Progenitor cell of endocrine pancreas (in vitro differentiated cells): ENCODE measurements around the gene ENO2. TPM values are rescaled to one million over a fixed set of nuclear protein-coding genes. Genes with fewer than 3 reads are reported as not detected.

Experiments
- DNase-seq: peaks from one replicate; pipeline ENCODE4 v3.0.0; 2021; ENCODE audit warnings: low spot score; ENCODE audit not compliant: unreplicated experiment
- H3K27ac Mint-ChIP-seq: 2 replicates; pipeline ENCODE4 v1.8.0; 2021; ENCODE audit warnings: mild to moderate bottlenecking, moderate library complexity, mixed read lengths
- H3K27me3 Mint-ChIP-seq: 2 replicates; pipeline ENCODE4 v1.8.0; 2021; ENCODE audit warnings: mixed read lengths
- H3K36me3 Mint-ChIP-seq: 2 replicates; pipeline ENCODE4 v1.8.0; 2022; ENCODE audit warnings: mixed read lengths; ENCODE audit not compliant: insufficient read depth
- H3K4me1 Mint-ChIP-seq: 2 replicates; pipeline ENCODE4 v1.8.0; 2021; ENCODE audit warnings: low read depth, mixed read lengths
- H3K4me3 Mint-ChIP-seq: 2 replicates; pipeline ENCODE4 v1.8.0; 2021; ENCODE audit warnings: low read depth, mild to moderate bottlenecking, moderate library complexity, mixed read lengths
- H3K9me3 Mint-ChIP-seq: 2 replicates; pipeline ENCODE4 v1.8.0; 2021; ENCODE audit warnings: low read depth, mixed read lengths
- CTCF ChIP-seq: fragments of 200-600 bp; sonication (generic); IDR thresholded peaks from one replicate; pipeline ENCODE4 v1.5.0; 2021; ENCODE audit warnings: antibody characterized with exemption, mild to moderate bottlenecking; ENCODE audit not compliant: unreplicated experiment
- total RNA-seq: library from RNA; stranded (reverse); gene quantifications from 2 replicates; pipeline ENCODE4 v1.2.1, GENCODE V29; 2021

Gene ENO2
- total RNA-seq, 1 donor from 2014 or later = 77.9 TPM

GRCh38 chr12:6951551-6952120 lies 37.3 kb downstream of the ENO2 start:
- no peak overlapping the region for H3K27ac Mint-ChIP-seq

GRCh38 chr12:6952121-6952862 lies 37.9 kb downstream of the ENO2 start:
- H3K4me3 Mint-ChIP-seq = no peak overlapping the region
- H3K4me1 Mint-ChIP-seq = peaks cover 1% of the 10 kb centered on the region
- peaks cover 5% of the 10 kb centered on the region for H3K36me3 Mint-ChIP-seq
- DNase-seq = no peak
- H3K27me3 Mint-ChIP-seq = no peaks in the 10 kb centered on the region
- H3K27ac Mint-ChIP-seq = no peak overlapping the region
- no peak for TF ChIP-seq CTCF
- H3K9me3 Mint-ChIP-seq = no peaks in the 10 kb centered on the region

More at GRCh38 chr12:6951551-6952120, 37.3 kb downstream of the ENO2 start:
- Mint-ChIP-seq H3K9me3 (no peaks in the 10 kb centered on the region), H3K27me3 (no peaks in the 10 kb centered on the region), H3K36me3 (peaks cover under 1% of the 10 kb centered on the region), H3K4me3 (no peak overlapping the region), H3K4me1 (peaks cover 7% of the 10 kb centered on the region)
- DNase-seq = no peak
- TF ChIP-seq CTCF = no peak

- H3K4me3 Mint-ChIP-seq = no peak overlapping the region
- H3K9me3 Mint-ChIP-seq = no peaks in the 10 kb centered on the region
- TF ChIP-seq CTCF = no peak
- H3K27ac Mint-ChIP-seq = no peak overlapping the region
- H3K4me1 Mint-ChIP-seq = peaks cover 1% of the 10 kb centered on the region
- no peaks in the 10 kb centered on the region for H3K27me3 Mint-ChIP-seq
- peaks cover 5% of the 10 kb centered on the region for H3K36me3 Mint-ChIP-seq
- no peak for DNase-seq
Measured at GRCh38 chr12:6952863-6953441, 38.6 kb downstream of the ENO2 start.

GRCh38 chr12:6953442-6954315 lies 39.3 kb downstream of the ENO2 start:
- H3K4me1 Mint-ChIP-seq = peaks cover 1% of the 10 kb centered on the region
- H3K4me3 Mint-ChIP-seq = no peak overlapping the region
- no peak for DNase-seq
- TF ChIP-seq CTCF = no peak
- H3K27ac Mint-ChIP-seq = no peak overlapping the region
- H3K9me3 Mint-ChIP-seq = no peaks in the 10 kb centered on the region
- H3K27me3 Mint-ChIP-seq = no peaks in the 10 kb centered on the region
- peaks cover 9% of the 10 kb centered on the region for H3K36me3 Mint-ChIP-seq
